ENCODE data around the gene ZCCHC17.

GRCh38 chr1:31249854-31250253 lies 47.0 kb upstream of the ZCCHC17 start:
- no peak for TF ChIP-seq CTCF (IDR thresholded peaks at IDR 0.05)
- TF ChIP-seq POLR2A (IDR thresholded peaks at IDR 0.05): no peak
- no peak for TF ChIP-seq EP300 (IDR thresholded peaks at IDR 0.05)

Measured in stomach (tissue), 4 donors.